Transverse colon (tissue), 4 donors: ENCODE data around the gene CPNE4. TPM values are rescaled to one million over a fixed set of nuclear protein-coding genes. Genes with fewer than 3 reads are reported as not detected.

Experiments
- DNase-seq: peaks from one replicate; pipeline ENCODE4 v3.0.0-alpha.2; 2019
- H3K27ac ChIP-seq, 4 donors: fragments of 200-600 bp; sonication (generic); 2 replicates each; pipeline ENCODE4 v1.5.1; 2016 to 2018; ENCODE audit warnings: inconsistent platforms in 4 of 4
- H3K27me3 ChIP-seq: fragments of 200-600 bp; sonication (generic); 2 replicates; pipeline ENCODE4 v1.5.1; 2017; ENCODE audit warnings: inconsistent platforms
- H3K36me3 ChIP-seq, 4 donors: fragments of 200-600 bp; sonication (generic); 2 replicates each; pipeline ENCODE4 v1.5.1; 2017 to 2019; ENCODE audit warnings: inconsistent platforms in 4 of 4
- H3K4me1 ChIP-seq, 4 donors: fragments of 200-600 bp; sonication (generic); 2 replicates each; pipeline ENCODE4 v1.5.1; 2017 to 2020; ENCODE audit warnings: inconsistent platforms in 4 of 4
- H3K4me3 ChIP-seq, 4 donors: fragments of 200-600 bp; sonication (generic); 1 replicate in 1 of 4; 2 replicates in 3 of 4; pipeline versions ENCODE4 v1.5.1 to v1.6.1; 2017 to 2019; ENCODE audit warnings: inconsistent platforms in 4 of 4
- H3K9me3 ChIP-seq, 2 donors: fragments of 200-600 bp; sonication (generic); 2 replicates each; pipeline ENCODE4 v1.5.1; 2017 to 2019; ENCODE audit warnings: inconsistent platforms in 2 of 2
- EP300 ChIP-seq: sonication (generic); formaldehyde crosslinking; IDR thresholded peaks from one replicate; pipeline ENCODE4 v1.6.1; 2017; ENCODE audit warnings: antibody characterized with exemption, low read depth
- POLR2A ChIP-seq: fragments of 450-650 bp; IDR thresholded peaks from one replicate; pipeline ENCODE4 v1.6.1; 2016; ENCODE audit warnings: antibody characterized with exemption, mild to moderate bottlenecking, moderate library complexity
- POLR2AphosphoS5 ChIP-seq, 3 donors: sonication (generic); formaldehyde crosslinking; IDR thresholded peaks; one replicate each; pipeline ENCODE4 v1.6.1; 2016; ENCODE audit warnings: antibody characterized with exemption in 3 of 3
- WGBS, 2 donors: methylation state at CpG; one replicate each; pipeline ENCODE4 v1.1.5; 2018; ENCODE audit warnings: low coverage in 1 of 2; 5-methylcytosine and 5-hydroxymethylcytosine counted together
- in situ Hi-C, 4 donors: fragments of 200-750 bp; cut with MboI; loops; one replicate each; pipeline versions ENCODE4 v1.15.0 to v1.15.1; 2017; ENCODE audit warnings: low sequenced_read_pairs in 3 of 4, low pct_ligation_motif_present in 1 of 4, low pct_unique_long_range_greater_than_20kb in 1 of 4
- intact Hi-C: fragments of 100-400 bp; cut with DNase I; formaldehyde crosslinking; loops from one replicate; pipeline ENCODE4 v1.15.1; 2023; ENCODE audit warnings: low total_unique reads
- total RNA-seq, 4 donors: library from RNA; depleted of rRNA; stranded (reverse); fragments of >200 nt; gene quantifications; one replicate each; pipeline ENCODE4 v1.1.0, GENCODE V29; 2016
- TF ChIP-seq, protein P1 (sequence below), 5 experiments: fragments of 200-600 bp in 3 of 5; fragments of 450-650 bp in 2 of 5; sonication (generic) in 3 of 5; IDR thresholded peaks; 1 replicate in 2 of 5; 2 replicates in 3 of 5; pipeline ENCODE4 v1.5.1; 2016 to 2017; ENCODE audit warnings: antibody characterized with exemption in 5 of 5, inconsistent platforms in 3 of 5, mild to moderate bottlenecking in 2 of 5, moderate library complexity in 1 of 5

CPNE4 gene
- total RNA-seq, 4 donors from 2014 or later, result 0.16 to 1.5 TPM; not detected in 2

- intact Hi-C loops, result no loop called here
- TF ChIP-seq POLR2A (no peak), EP300 (no peak)
- TF ChIP-seq, protein P1, sequence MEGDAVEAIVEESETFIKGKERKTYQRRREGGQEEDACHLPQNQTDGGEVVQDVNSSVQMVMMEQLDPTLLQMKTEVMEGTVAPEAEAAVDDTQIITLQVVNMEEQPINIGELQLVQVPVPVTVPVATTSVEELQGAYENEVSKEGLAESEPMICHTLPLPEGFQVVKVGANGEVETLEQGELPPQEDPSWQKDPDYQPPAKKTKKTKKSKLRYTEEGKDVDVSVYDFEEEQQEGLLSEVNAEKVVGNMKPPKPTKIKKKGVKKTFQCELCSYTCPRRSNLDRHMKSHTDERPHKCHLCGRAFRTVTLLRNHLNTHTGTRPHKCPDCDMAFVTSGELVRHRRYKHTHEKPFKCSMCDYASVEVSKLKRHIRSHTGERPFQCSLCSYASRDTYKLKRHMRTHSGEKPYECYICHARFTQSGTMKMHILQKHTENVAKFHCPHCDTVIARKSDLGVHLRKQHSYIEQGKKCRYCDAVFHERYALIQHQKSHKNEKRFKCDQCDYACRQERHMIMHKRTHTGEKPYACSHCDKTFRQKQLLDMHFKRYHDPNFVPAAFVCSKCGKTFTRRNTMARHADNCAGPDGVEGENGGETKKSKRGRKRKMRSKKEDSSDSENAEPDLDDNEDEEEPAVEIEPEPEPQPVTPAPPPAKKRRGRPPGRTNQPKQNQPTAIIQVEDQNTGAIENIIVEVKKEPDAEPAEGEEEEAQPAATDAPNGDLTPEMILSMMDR (IDR thresholded peaks at IDR 0.05), result no peak
These were observed 39.0 kb upstream of the CPNE4 start for GRCh38 chr3:132073771-132074170.

GRCh38 chr3:132071043-132071442 lies 36.2 kb upstream of the CPNE4 start:
- DNase-seq, result no peak
- Histone ChIP-seq H3K4me1 (no peaks in the 10 kb centered on the region), H3K9me3 (no peaks in the 10 kb centered on the region), H3K27me3 (no peaks in the 10 kb centered on the region), H3K27ac (no peak overlapping the region), H3K36me3 (no peaks in the 10 kb centered on the region), H3K4me3 (no peak overlapping the region)
- no peak for TF ChIP-seq POLR2A
- no peak for TF ChIP-seq EP300
- TF ChIP-seq, protein P1 (IDR thresholded peaks at IDR 0.05), result no peak
- no peak for TF ChIP-seq POLR2AphosphoS5 (IDR thresholded peaks at IDR 0.05)
- in situ Hi-C loops, result no loop called here
- intact Hi-C loops, result no loop called here

More at GRCh38 chr3:132073771-132074170, 39.0 kb upstream of the CPNE4 start:
- H3K4me1 ChIP-seq, result no peaks in the 10 kb centered on the region
- no peak for DNase-seq
- H3K9me3 ChIP-seq, result no peaks in the 10 kb centered on the region
- in situ Hi-C loops, result no loop called here
- H3K36me3 ChIP-seq, result no peaks in the 10 kb centered on the region
- no peak overlapping the region for H3K4me3 ChIP-seq
- H3K27ac ChIP-seq, result no peak overlapping the region
- no peaks in the 10 kb centered on the region for H3K27me3 ChIP-seq

GRCh38 chr3:132064114-132064513 lies 29.3 kb upstream of the CPNE4 start:
- in situ Hi-C loops, result no loop called here
- no peak for TF ChIP-seq POLR2AphosphoS5 (IDR thresholded peaks at IDR 0.05)
- TF ChIP-seq, protein P1 (IDR thresholded peaks at IDR 0.05), result no peak

GRCh38 chr3:132062535-132062934 lies 27.7 kb upstream of the CPNE4 start:
- Histone ChIP-seq H3K4me1 (no peaks in the 10 kb centered on the region), H3K27me3 (no peaks in the 10 kb centered on the region), H3K27ac (no peak overlapping the region), H3K9me3 (no peaks in the 10 kb centered on the region), H3K4me3 (no peak overlapping the region), H3K36me3 (no peaks in the 10 kb centered on the region)
- 67 to 77% methylated on average over 2 to 4 of the region's 4 CpGs for WGBS, 2 donors
- in situ Hi-C loops (no loop called here), intact Hi-C loops (no loop called here)
- DNase-seq, result no peak
- TF ChIP-seq POLR2A, result no peak
- TF ChIP-seq EP300, result no peak
- no peak for TF ChIP-seq POLR2AphosphoS5 (IDR thresholded peaks at IDR 0.05)
- TF ChIP-seq, protein P1 (IDR thresholded peaks at IDR 0.05), result no peak

More at GRCh38 chr3:132064114-132064513, 29.3 kb upstream of the CPNE4 start:
- Histone ChIP-seq H3K4me1 (no peaks in the 10 kb centered on the region), H3K36me3 (no peaks in the 10 kb centered on the region), H3K4me3 (no peak overlapping the region), H3K27me3 (no peaks in the 10 kb centered on the region), H3K9me3 (no peaks in the 10 kb centered on the region), H3K27ac (no peak overlapping the region)
- 6 to 25% methylated on average over 3 to 4 of the region's 4 CpGs for WGBS, 2 donors
- intact Hi-C loops, result no loop called here
- DNase-seq, result no peak
